Measurements from ENCODE around the gene IL16.

IL16 gene

GRCh38 chr15:81349271-81349670 lies 152.6 kb downstream of the IL16 start:
- no peak overlapping the region for H3K4me3 ChIP-seq (ENCODE audit: low read length)
- TF ChIP-seq ZNF274 (IDR thresholded peaks at IDR 0.05; ENCODE audit: low read depth, low read length): no peak

GRCh38 chr15:81351651-81352050 lies 155.0 kb downstream of the IL16 start:
- H3K4me3 ChIP-seq (ENCODE audit: low read length): no peak overlapping the region
- TF ChIP-seq ZNF274 (IDR thresholded peaks at IDR 0.05; ENCODE audit: low read depth, low read length): no peak

GRCh38 chr15:81356252-81356651 lies 159.6 kb downstream of the IL16 start:
- no peak overlapping the region for H3K4me3 ChIP-seq (ENCODE audit: low read length)
- no peak for TF ChIP-seq ZNF274 (IDR thresholded peaks at IDR 0.05; ENCODE audit: low read depth, low read length)

- H3K4me3 ChIP-seq (ENCODE audit: low read length): no peak overlapping the region
- TF ChIP-seq ZNF274 (IDR thresholded peaks at IDR 0.05; ENCODE audit: low read depth, low read length): no peak
Measured at GRCh38 chr15:81357180-81357686, 160.6 kb downstream of the IL16 start.

GRCh38 chr15:81358248-81358647 lies 161.6 kb downstream of the IL16 start:
- no peak for TF ChIP-seq ZNF274 (IDR thresholded peaks at IDR 0.05; ENCODE audit: low read depth, low read length)
- no peak overlapping the region for H3K4me3 ChIP-seq (ENCODE audit: low read length)

GRCh38 chr15:81360491-81360890 lies 163.8 kb downstream of the IL16 start:
- TF ChIP-seq ZNF274 (IDR thresholded peaks at IDR 0.05; ENCODE audit: low read depth, low read length): no peak
- no peak overlapping the region for H3K4me3 ChIP-seq (ENCODE audit: low read length)

GRCh38 chr15:81361891-81362290 lies 165.2 kb downstream of the IL16 start:
- H3K4me3 ChIP-seq (ENCODE audit: low read length): no peak overlapping the region
- TF ChIP-seq ZNF274 (IDR thresholded peaks at IDR 0.05; ENCODE audit: low read depth, low read length): no peak

- TF ChIP-seq ZNF274 (IDR thresholded peaks at IDR 0.05; ENCODE audit: low read depth, low read length): no peak
- no peak overlapping the region for H3K4me3 ChIP-seq (ENCODE audit: low read length)
Measured at GRCh38 chr15:81362790-81363189, 166.1 kb downstream of the IL16 start.

GRCh38 chr15:81363276-81363675 lies 166.6 kb downstream of the IL16 start:
- no peak overlapping the region for H3K4me3 ChIP-seq (ENCODE audit: low read length)
- no peak for TF ChIP-seq ZNF274 (IDR thresholded peaks at IDR 0.05; ENCODE audit: low read depth, low read length)
